H9 (cell line): ENCODE data around the gene SAA1. TPM values are rescaled to one million over a fixed set of nuclear protein-coding genes. Genes with fewer than 3 reads are reported as not detected.

Source experiments
- DNase-seq: peaks from one replicate; pipeline ENCODE4 v3.0.0-alpha.2; 2017
- H2AFZ ChIP-seq: one replicate; pipeline ENCODE4 v1.6.1; 2013; ENCODE audit warnings: mild to moderate bottlenecking, low read length, control low read depth, moderate library complexity
- H2AK5ac ChIP-seq: 2 replicates; pipeline ENCODE4 v1.6.1; 2013; ENCODE audit warnings: low read length, control low read depth, mixed read lengths; ENCODE audit not compliant: insufficient read length
- H2BK120ac ChIP-seq: one replicate; pipeline ENCODE4 v1.6.1; 2013; ENCODE audit warnings: low read depth, mild to moderate bottlenecking, low read length, control low read depth, inconsistent platforms; ENCODE audit not compliant: poor library complexity, severe bottlenecking
- H2BK12ac ChIP-seq: 2 replicates; pipeline ENCODE4 v1.6.1; 2013; ENCODE audit warnings: low read length, control low read depth, mixed read lengths, low read depth; ENCODE audit not compliant: insufficient read length
- H2BK15ac ChIP-seq: 2 replicates; pipeline ENCODE4 v1.6.1; 2013; ENCODE audit warnings: low read depth, low read length, control low read depth
- H2BK20ac ChIP-seq: one replicate; pipeline ENCODE4 v1.6.1; 2013; ENCODE audit warnings: low read depth, mild to moderate bottlenecking, low read length, control low read depth, inconsistent platforms; ENCODE audit not compliant: poor library complexity, severe bottlenecking
- H2BK5ac ChIP-seq: 2 replicates; pipeline ENCODE4 v1.6.1; 2013; ENCODE audit warnings: low read length, control low read depth, mixed read lengths; ENCODE audit not compliant: insufficient read length
- H3K14ac ChIP-seq: 2 replicates; pipeline ENCODE4 v1.6.1; 2013; ENCODE audit warnings: low read length, control low read depth; ENCODE audit not compliant: insufficient read depth
- H3K18ac ChIP-seq: 2 replicates; pipeline ENCODE4 v1.6.1; 2013; ENCODE audit warnings: low read depth, mild to moderate bottlenecking, mixed read lengths, low read length, control low read depth; ENCODE audit not compliant: insufficient read length
- H3K23ac ChIP-seq: 2 replicates; pipeline ENCODE4 v1.6.1; 2013; ENCODE audit warnings: low read length, control low read depth, mixed read lengths, low read depth; ENCODE audit not compliant: insufficient read length
- H3K23me2 ChIP-seq: 2 replicates; pipeline ENCODE4 v1.6.1; 2013; ENCODE audit warnings: low read depth, mild to moderate bottlenecking, mixed read lengths, low read length, control low read depth; ENCODE audit not compliant: insufficient read length, poor library complexity, severe bottlenecking
- H3K27ac ChIP-seq: 2 replicates; pipeline ENCODE4 v1.5.1; 2013; ENCODE audit warnings: low read length, control low read depth, mixed read lengths, low read depth; ENCODE audit not compliant: insufficient read length
- H3K27me3 ChIP-seq: 2 replicates; pipeline ENCODE4 v1.6.1; 2013; ENCODE audit warnings: low read length, control low read depth, inconsistent platforms; ENCODE audit not compliant: insufficient read depth
- H3K4ac ChIP-seq: 2 replicates; pipeline ENCODE4 v1.6.1; 2013; ENCODE audit warnings: low read depth, mild to moderate bottlenecking, control low read depth, inconsistent platforms, low read length, moderate library complexity
- H3K4me1 ChIP-seq: 2 replicates; pipeline ENCODE4 v1.6.1; 2013; ENCODE audit warnings: low read length, control low read depth, inconsistent platforms; ENCODE audit not compliant: insufficient read depth
- H3K4me2 ChIP-seq: 2 replicates; pipeline ENCODE4 v1.6.1; 2013; ENCODE audit warnings: low read length, control low read depth, mixed read lengths; ENCODE audit not compliant: insufficient read length, insufficient read depth
- H3K56ac ChIP-seq: 2 replicates; pipeline ENCODE4 v1.6.1; 2013; ENCODE audit warnings: low read depth, mild to moderate bottlenecking, mixed read lengths, low read length, control low read depth; ENCODE audit not compliant: insufficient read length
- H3K79me1 ChIP-seq: 2 replicates; pipeline ENCODE4 v1.6.1; 2013; ENCODE audit warnings: low read depth, mild to moderate bottlenecking, moderate library complexity, low read length, control low read depth, inconsistent platforms; ENCODE audit not compliant: insufficient read depth, poor library complexity, severe bottlenecking
- H3K79me2 ChIP-seq: 2 replicates; pipeline ENCODE4 v1.6.1; 2013; ENCODE audit warnings: low read length, control low read depth, inconsistent platforms; ENCODE audit not compliant: insufficient read depth
- H3K9ac ChIP-seq: 2 replicates; pipeline ENCODE4 v1.6.1; 2013; ENCODE audit warnings: low read length, control low read depth, mixed read lengths; ENCODE audit not compliant: insufficient read length; ENCODE audit errors: extremely low read depth
- H3K9me3 ChIP-seq: one replicate; pipeline ENCODE4 v1.6.1; 2013; ENCODE audit warnings: low read depth, low read length, inconsistent platforms; ENCODE audit not compliant: control insufficient read depth
- H3T11ph ChIP-seq: one replicate; pipeline ENCODE4 v1.6.1; 2013; ENCODE audit warnings: mild to moderate bottlenecking, low read length, control low read depth, inconsistent platforms
- H4K20me1 ChIP-seq: one replicate; pipeline ENCODE4 v1.6.1; 2013; ENCODE audit not compliant: control insufficient read depth, insufficient read length, insufficient read depth
- H4K5ac ChIP-seq: 2 replicates; pipeline ENCODE4 v1.6.1; 2013; ENCODE audit warnings: low read depth, mild to moderate bottlenecking, mixed read lengths, low read length, control low read depth; ENCODE audit not compliant: insufficient read length
- H4K8ac ChIP-seq: replicated peaks from 2 replicates; pipeline ENCODE4 v1.6.1; 2013; ENCODE audit warnings: low read length, control low read depth, mixed read lengths, low read depth; ENCODE audit not compliant: insufficient read length
- H4K91ac ChIP-seq: 2 replicates; pipeline ENCODE4 v1.6.1; 2013; ENCODE audit warnings: low read depth, mild to moderate bottlenecking, moderate library complexity, mixed read lengths, low read length, control low read depth; ENCODE audit not compliant: insufficient read length
- H3K27ac Mint-ChIP-seq, 3 experiments: 2 replicates in 2 of 3; 3 replicates in 1 of 3; pipeline ENCODE4 v1.8.0; 2020 to 2021; ENCODE audit warnings: mixed read lengths in 3 of 3, mild to moderate bottlenecking in 1 of 3, moderate library complexity in 1 of 3
- H3K27me3 Mint-ChIP-seq: 2 replicates; pipeline ENCODE4 v1.8.0; 2021; ENCODE audit warnings: low read depth, mild to moderate bottlenecking, moderate library complexity, mixed read lengths
- H3K36me3 Mint-ChIP-seq, 3 experiments: 2 replicates in 2 of 3; 3 replicates in 1 of 3; pipeline ENCODE4 v1.8.0; 2020 to 2021; ENCODE audit warnings: low read depth in 3 of 3, mixed read lengths in 3 of 3; ENCODE audit not compliant: insufficient read depth in 1 of 3
- H3K4me1 Mint-ChIP-seq, 2 experiments: 2 replicates each; pipeline ENCODE4 v1.8.0; 2020; ENCODE audit warnings: mixed read lengths in 2 of 2
- H3K4me3 Mint-ChIP-seq, 2 experiments: 2 replicates in 1 of 2; 3 replicates in 1 of 2; pipeline ENCODE4 v1.8.0; 2020 to 2021; ENCODE audit warnings: mild to moderate bottlenecking in 2 of 2, mixed read lengths in 2 of 2, moderate library complexity in 1 of 2
- H3K9me3 Mint-ChIP-seq, 2 experiments: 2 replicates in 1 of 2; 3 replicates in 1 of 2; pipeline ENCODE4 v1.8.0; 2020; ENCODE audit warnings: mild to moderate bottlenecking in 2 of 2, mixed read lengths in 2 of 2, moderate library complexity in 1 of 2
- WGBS: extraction: QIAGEN DNeasy Blood & Tissue Kit; methylation state at CpG from one replicate; pipeline ENCODE4 v1.1.7; 2013; ENCODE audit warnings: missing lambda C conversion rate, low lambda C conversion rate, mixed read lengths; ENCODE audit not compliant: insufficient read length; ENCODE audit errors: extremely low coverage; 5-methylcytosine and 5-hydroxymethylcytosine counted together
- total RNA-seq: library from RNA; stranded (reverse); gene quantifications from 2 replicates; pipeline ENCODE4 v1.2.1, GENCODE V29; 2021
- TF ChIP-seq, protein P1 (sequence below): fragments of 200-600 bp; sonication (generic); conservative IDR thresholded peaks from 3 replicates; pipeline ENCODE4 v1.8.0; 2021; ENCODE audit warnings: antibody characterized with exemption, mild to moderate bottlenecking

SAA1 gene
- total RNA-seq, 1 experiment from 2014 or later = not detected

DNA sequence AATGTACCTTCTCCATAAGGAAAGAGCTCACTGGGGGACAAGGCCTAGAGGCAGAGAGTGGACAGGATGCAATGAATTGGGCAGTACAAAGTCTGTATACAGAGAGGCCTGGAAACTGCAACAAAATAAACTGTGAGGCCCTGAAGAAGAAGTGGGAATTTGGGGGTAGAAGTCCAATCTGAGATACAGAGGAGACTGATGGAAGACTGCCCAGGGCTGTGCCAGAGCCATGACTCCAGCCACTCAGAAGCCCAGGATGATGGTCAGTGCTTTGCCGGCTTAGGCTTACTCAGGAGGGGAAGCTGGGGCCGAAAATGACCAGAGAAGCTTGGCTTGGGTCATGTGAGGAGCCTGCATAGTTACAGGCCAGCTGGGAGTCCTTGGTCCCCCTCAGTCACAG lies 35.2 kb upstream of the SAA1 start:
- Histone ChIP-seq H3K79me1 (no peaks in the 10 kb centered on the region), H4K20me1 (no peaks in the 10 kb centered on the region), H2AK5ac (no peak overlapping the region), H4K8ac (no peak overlapping the region), H3K56ac (no peak overlapping the region), H2AFZ (no peak overlapping the region), H3K18ac (no peak overlapping the region), H2BK12ac (no peak overlapping the region), H3K27me3 (no peaks in the 10 kb centered on the region), H4K5ac (no peak overlapping the region), H3K23ac (no peak overlapping the region), H3K79me2 (no peaks in the 10 kb centered on the region), H3T11ph (no peak overlapping the region), H2BK15ac (no peak overlapping the region), H3K9me3 (no peaks in the 10 kb centered on the region), H3K9ac (no peak overlapping the region), H3K23me2 (no peaks in the 10 kb centered on the region), H2BK120ac (no peak overlapping the region), H3K14ac (no peak overlapping the region), H3K27ac (no peak overlapping the region), H2BK20ac (no peak overlapping the region), H4K91ac (no peak overlapping the region), H3K4me2 (no peak overlapping the region), H3K4me1 (no peaks in the 10 kb centered on the region), H2BK5ac (no peak overlapping the region), H3K4ac (no peak overlapping the region)
- Mint-ChIP-seq H3K27ac (no peak overlapping the region), H3K9me3 (no peaks in the 10 kb centered on the region), H3K4me3 (no peak overlapping the region), H3K27me3 (peaks cover 9% of the 10 kb centered on the region), H3K4me1 (no peaks in the 10 kb centered on the region), H3K36me3 (no peaks in the 10 kb centered on the region)
- no peak for DNase-seq
- WGBS = no CpG with 5 or more reads among the region's 2 CpGs
- TF ChIP-seq, protein P1, sequence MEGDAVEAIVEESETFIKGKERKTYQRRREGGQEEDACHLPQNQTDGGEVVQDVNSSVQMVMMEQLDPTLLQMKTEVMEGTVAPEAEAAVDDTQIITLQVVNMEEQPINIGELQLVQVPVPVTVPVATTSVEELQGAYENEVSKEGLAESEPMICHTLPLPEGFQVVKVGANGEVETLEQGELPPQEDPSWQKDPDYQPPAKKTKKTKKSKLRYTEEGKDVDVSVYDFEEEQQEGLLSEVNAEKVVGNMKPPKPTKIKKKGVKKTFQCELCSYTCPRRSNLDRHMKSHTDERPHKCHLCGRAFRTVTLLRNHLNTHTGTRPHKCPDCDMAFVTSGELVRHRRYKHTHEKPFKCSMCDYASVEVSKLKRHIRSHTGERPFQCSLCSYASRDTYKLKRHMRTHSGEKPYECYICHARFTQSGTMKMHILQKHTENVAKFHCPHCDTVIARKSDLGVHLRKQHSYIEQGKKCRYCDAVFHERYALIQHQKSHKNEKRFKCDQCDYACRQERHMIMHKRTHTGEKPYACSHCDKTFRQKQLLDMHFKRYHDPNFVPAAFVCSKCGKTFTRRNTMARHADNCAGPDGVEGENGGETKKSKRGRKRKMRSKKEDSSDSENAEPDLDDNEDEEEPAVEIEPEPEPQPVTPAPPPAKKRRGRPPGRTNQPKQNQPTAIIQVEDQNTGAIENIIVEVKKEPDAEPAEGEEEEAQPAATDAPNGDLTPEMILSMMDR = no peak
